A673 (cell line): ENCODE measurements around the gene CTU1.

ENCODE experiments used
- EZH2 ChIP-seq: fragments of 200-600 bp; sonication (generic); IDR thresholded peaks from 2 replicates; pipeline ENCODE4 v1.6.1; 2017; ENCODE audit warnings: borderline replicate concordance, low read depth, mild to moderate bottlenecking, mixed read lengths, antibody characterized with exemption, low read length; ENCODE audit not compliant: poor library complexity, severe bottlenecking
- TF ChIP-seq, protein P1 (sequence below): fragments of 300-800, 200-600 bp; sonication (generic); conservative IDR thresholded peaks from 2 replicates; pipeline ENCODE4 v1.5.1; 2017; ENCODE audit warnings: low read depth, mild to moderate bottlenecking, antibody characterized with exemption, low read length, moderate library complexity, mixed read lengths

DNA sequence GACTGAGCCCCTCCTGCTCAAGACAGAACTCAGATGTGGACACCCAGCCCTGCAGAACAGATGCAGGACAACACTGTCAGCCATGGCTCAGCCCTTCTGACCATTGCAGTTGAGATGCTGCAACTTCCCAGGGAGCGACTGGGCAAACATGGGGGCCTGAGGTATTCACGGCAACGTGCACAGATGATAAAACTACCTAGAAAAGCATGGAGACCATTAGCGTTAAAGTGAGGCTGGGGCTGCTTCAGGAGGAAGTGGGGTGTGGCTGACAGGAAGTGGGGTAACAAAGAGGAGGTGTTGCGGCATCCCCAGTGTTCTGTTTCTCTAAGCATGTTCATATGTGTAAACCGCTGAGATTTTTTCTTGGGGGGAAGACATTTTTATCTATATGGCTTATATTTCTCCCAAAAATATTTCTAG, 15.2 kb upstream of the CTU1 start:
- TF ChIP-seq, protein P1, sequence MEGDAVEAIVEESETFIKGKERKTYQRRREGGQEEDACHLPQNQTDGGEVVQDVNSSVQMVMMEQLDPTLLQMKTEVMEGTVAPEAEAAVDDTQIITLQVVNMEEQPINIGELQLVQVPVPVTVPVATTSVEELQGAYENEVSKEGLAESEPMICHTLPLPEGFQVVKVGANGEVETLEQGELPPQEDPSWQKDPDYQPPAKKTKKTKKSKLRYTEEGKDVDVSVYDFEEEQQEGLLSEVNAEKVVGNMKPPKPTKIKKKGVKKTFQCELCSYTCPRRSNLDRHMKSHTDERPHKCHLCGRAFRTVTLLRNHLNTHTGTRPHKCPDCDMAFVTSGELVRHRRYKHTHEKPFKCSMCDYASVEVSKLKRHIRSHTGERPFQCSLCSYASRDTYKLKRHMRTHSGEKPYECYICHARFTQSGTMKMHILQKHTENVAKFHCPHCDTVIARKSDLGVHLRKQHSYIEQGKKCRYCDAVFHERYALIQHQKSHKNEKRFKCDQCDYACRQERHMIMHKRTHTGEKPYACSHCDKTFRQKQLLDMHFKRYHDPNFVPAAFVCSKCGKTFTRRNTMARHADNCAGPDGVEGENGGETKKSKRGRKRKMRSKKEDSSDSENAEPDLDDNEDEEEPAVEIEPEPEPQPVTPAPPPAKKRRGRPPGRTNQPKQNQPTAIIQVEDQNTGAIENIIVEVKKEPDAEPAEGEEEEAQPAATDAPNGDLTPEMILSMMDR = no peak
- no peak for TF ChIP-seq EZH2
